Epithelial cell of esophagus (primary cell): ENCODE results near the gene LTO1.

ENCODE experiments used
- DNase-seq: peaks from one replicate; pipeline ENCODE4 v3.0.0; 2010; ENCODE audit warnings: low read depth
- H3K4me3 ChIP-seq: 2 replicates; pipeline ENCODE4 v1.5.1; 2011; ENCODE audit warnings: mild to moderate bottlenecking, low read length, control low read depth
- CTCF ChIP-seq: IDR thresholded peaks from 2 replicates; pipeline ENCODE4 v1.5.1; 2011; ENCODE audit warnings: low read depth, mild to moderate bottlenecking, low read length, control low read depth, inconsistent platforms; ENCODE audit not compliant: insufficient read depth; ENCODE audit errors: missing control alignments

Gene LTO1

GRCh38 chr11:69674886-69675714, at the start of gene LTO1:
Gene LTO1 (minus strand): TSS chr11:69675353. CDS start chr11:69675239, 114 bp downstream.
- DNase-seq = peak; percentile 97
- TF ChIP-seq CTCF = peak; percentile 7
- H3K4me3 ChIP-seq = peak within 1 kb of the TSS; percentile 66

- peak; percentile 29 for TF ChIP-seq CTCF
- no peak overlapping the region for H3K4me3 ChIP-seq
- DNase-seq = no peak
These were observed 46.6 kb upstream of the LTO1 start for GRCh38 chr11:69721745-69722144.

GRCh38 chr11:69721106-69721505, 46.0 kb upstream of the LTO1 start:
- no peak for TF ChIP-seq CTCF
- DNase-seq = no peak
- no peak overlapping the region for H3K4me3 ChIP-seq

GRCh38 chr11:69718912-69719311, 43.8 kb upstream of the LTO1 start:
- H3K4me3 ChIP-seq = no peak overlapping the region
- no peak for DNase-seq
- no peak for TF ChIP-seq CTCF

- H3K4me3 ChIP-seq = no peak overlapping the region
- TF ChIP-seq CTCF = peak; percentile 27
- DNase-seq = peak; percentile 31
These were observed 43.0 kb upstream of the LTO1 start for GRCh38 chr11:69718147-69718546.

GRCh38 chr11:69716891-69717747, 42.0 kb upstream of the LTO1 start:
- H3K4me3 ChIP-seq = no peak overlapping the region
- TF ChIP-seq CTCF = no peak
- DNase-seq = no peak
